Glutamatergic neuron (in vitro differentiated cells): Measurements from ENCODE around the gene EFNA2. TPM values are rescaled to one million over a fixed set of nuclear protein-coding genes. Genes with fewer than 3 reads are reported as not detected.

Source experiments
- DNase-seq: peaks from one replicate; pipeline ENCODE4 v3.0.0; 2022
- H3K27ac Mint-ChIP-seq: one replicate; pipeline ENCODE4 v1.8.0; 2020; ENCODE audit warnings: mild to moderate bottlenecking, mixed read lengths, inconsistent platforms; ENCODE audit not compliant: unreplicated experiment
- H3K27me3 Mint-ChIP-seq: one replicate; pipeline ENCODE4 v1.8.0; 2020; ENCODE audit warnings: mild to moderate bottlenecking, moderate library complexity, mixed read lengths, inconsistent platforms; ENCODE audit not compliant: unreplicated experiment
- H3K36me3 Mint-ChIP-seq: one replicate; pipeline ENCODE4 v1.8.0; 2020; ENCODE audit warnings: mild to moderate bottlenecking, mixed read lengths, inconsistent platforms; ENCODE audit not compliant: unreplicated experiment
- H3K4me1 Mint-ChIP-seq: one replicate; pipeline ENCODE4 v1.8.0; 2020; ENCODE audit warnings: mild to moderate bottlenecking, low read depth, mixed read lengths, inconsistent platforms; ENCODE audit not compliant: unreplicated experiment
- H3K4me3 Mint-ChIP-seq: one replicate; pipeline ENCODE4 v1.8.0; 2020; ENCODE audit warnings: mild to moderate bottlenecking, mixed read lengths, inconsistent platforms; ENCODE audit not compliant: unreplicated experiment
- H3K9me3 Mint-ChIP-seq: one replicate; pipeline ENCODE4 v1.8.0; 2020; ENCODE audit warnings: mild to moderate bottlenecking, moderate library complexity, mixed read lengths, inconsistent platforms; ENCODE audit not compliant: unreplicated experiment
- total RNA-seq: library from RNA; stranded (reverse); fragmentation: NEBNext Ultra II Directional; extraction: Animal tissue kit (Norgen Biotek cat#: 25700); gene quantifications from one replicate; pipeline ENCODE4 v1.2.1, GENCODE V29; 2021; ENCODE audit not compliant: unreplicated experiment
- TF ChIP-seq, protein P1 (sequence below): fragments of 200-600 bp; sonication (generic); IDR thresholded peaks from one replicate; pipeline ENCODE4 v1.5.0; 2021; ENCODE audit not compliant: partially characterized antibody, unreplicated experiment

EFNA2 gene
- total RNA-seq, 1 donor from 2014 or later, result 61.4 TPM

DNA sequence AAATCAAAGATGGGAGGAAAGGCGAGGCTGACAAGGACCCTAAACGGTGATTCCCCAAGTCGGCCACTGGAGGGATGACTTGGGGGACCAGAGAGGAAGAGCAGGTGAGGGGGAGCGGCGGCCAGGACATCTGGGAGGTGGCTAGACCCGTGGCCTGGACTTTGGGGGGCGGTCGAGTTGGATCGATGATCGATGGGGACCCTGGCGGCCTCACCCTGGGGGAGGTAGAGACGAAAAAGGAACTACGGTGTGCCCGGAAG, 24.2 kb upstream of the EFNA2 start:
- no peak for DNase-seq
- peaks cover 16% of the 10 kb centered on the region for H3K27me3 Mint-ChIP-seq
- peak overlapping the region; percentile 43 for H3K27ac Mint-ChIP-seq
- peaks cover 18% of the 10 kb centered on the region for H3K9me3 Mint-ChIP-seq
- TF ChIP-seq, protein P1, sequence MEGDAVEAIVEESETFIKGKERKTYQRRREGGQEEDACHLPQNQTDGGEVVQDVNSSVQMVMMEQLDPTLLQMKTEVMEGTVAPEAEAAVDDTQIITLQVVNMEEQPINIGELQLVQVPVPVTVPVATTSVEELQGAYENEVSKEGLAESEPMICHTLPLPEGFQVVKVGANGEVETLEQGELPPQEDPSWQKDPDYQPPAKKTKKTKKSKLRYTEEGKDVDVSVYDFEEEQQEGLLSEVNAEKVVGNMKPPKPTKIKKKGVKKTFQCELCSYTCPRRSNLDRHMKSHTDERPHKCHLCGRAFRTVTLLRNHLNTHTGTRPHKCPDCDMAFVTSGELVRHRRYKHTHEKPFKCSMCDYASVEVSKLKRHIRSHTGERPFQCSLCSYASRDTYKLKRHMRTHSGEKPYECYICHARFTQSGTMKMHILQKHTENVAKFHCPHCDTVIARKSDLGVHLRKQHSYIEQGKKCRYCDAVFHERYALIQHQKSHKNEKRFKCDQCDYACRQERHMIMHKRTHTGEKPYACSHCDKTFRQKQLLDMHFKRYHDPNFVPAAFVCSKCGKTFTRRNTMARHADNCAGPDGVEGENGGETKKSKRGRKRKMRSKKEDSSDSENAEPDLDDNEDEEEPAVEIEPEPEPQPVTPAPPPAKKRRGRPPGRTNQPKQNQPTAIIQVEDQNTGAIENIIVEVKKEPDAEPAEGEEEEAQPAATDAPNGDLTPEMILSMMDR, result peak; percentile 33
- H3K36me3 Mint-ChIP-seq, result no peaks in the 10 kb centered on the region
- H3K4me1 Mint-ChIP-seq, result peaks cover 30% of the 10 kb centered on the region
- peak overlapping the region; percentile 85 for H3K4me3 Mint-ChIP-seq

DNA sequence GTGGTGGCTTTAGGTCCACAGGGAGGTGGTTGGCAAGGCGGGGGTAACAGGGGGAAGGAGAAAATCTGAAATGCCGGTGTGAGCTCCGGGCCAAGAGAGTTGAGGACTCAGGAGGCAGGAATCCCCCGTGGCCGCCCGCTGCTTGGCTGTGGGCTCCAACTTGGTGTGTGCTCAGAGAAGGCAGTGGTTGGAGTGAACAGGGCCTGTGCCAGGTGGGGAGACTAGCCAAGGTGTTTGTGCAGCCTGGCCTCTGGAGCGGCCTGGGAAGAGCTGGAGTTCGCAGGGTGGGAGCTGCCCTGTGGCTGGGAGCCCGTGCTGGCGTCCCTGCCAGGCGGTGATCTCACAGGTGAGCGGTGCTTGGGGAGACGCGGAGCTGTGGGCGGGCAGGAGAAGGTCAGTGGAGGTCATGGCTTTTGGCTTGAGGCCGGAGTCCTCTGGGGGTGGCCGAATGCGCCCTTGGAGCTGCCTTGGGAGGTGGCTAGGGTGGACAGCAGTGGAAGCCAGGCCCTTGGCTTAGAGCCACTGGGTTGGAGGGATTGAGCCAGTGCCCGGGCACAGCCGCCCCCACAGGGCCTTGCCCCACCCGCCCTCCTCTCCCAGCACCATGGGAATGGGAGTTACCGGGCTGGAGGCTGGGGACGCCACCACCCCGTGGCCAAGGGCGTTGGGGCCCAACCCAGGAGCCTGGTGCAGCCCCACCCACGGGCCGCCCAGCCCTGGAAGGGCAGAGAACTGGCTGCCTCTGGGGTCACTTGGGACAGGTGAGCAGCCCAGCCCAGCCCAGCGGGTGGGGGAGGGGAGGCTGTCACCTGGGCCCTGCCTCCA, 23.7 kb upstream of the EFNA2 start:
- TF ChIP-seq, protein P1, result no peak
- H3K4me1 Mint-ChIP-seq, result peaks cover 30% of the 10 kb centered on the region
- no peak for DNase-seq

DNA sequence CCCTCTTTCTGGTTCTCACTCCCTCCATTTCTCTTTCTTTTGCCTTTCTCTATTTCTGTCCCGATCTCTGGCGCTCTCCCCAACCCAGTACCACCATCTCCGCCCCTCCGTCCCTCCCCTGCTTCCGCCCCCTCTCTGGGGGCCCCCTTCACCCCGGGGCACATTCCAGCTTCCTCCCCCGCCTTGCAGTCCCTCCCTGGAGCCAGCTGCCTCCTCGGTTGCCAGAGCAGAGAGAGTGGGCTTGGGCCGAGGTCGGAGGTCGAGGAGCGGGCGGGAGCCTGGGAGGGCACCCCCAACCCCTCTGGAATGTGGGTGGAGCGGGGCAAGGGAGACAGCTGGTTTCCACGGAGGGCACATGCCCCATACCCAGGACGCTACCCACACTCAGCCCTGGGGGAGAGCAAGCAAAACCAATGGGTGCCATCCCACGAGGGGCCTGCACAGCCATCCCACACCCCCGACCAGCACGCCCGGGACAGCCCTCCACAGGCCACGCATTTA, 23.0 kb upstream of the EFNA2 start:
- peaks cover 13% of the 10 kb centered on the region for H3K9me3 Mint-ChIP-seq
- H3K4me1 Mint-ChIP-seq, result peaks cover 30% of the 10 kb centered on the region
- TF ChIP-seq, protein P1, result no peak
- no peak overlapping the region for H3K27ac Mint-ChIP-seq
- H3K4me3 Mint-ChIP-seq, result no peak overlapping the region
- peaks cover 12% of the 10 kb centered on the region for H3K27me3 Mint-ChIP-seq
- DNase-seq, result no peak
- no peaks in the 10 kb centered on the region for H3K36me3 Mint-ChIP-seq

More for the DNA sequence above, 23.7 kb upstream of the EFNA2 start:
- H3K27me3 Mint-ChIP-seq, result peaks cover 16% of the 10 kb centered on the region
- H3K27ac Mint-ChIP-seq, result peak overlapping the region; percentile 43
- no peaks in the 10 kb centered on the region for H3K36me3 Mint-ChIP-seq
- peaks cover 18% of the 10 kb centered on the region for H3K9me3 Mint-ChIP-seq
- peak overlapping the region; percentile 85 for H3K4me3 Mint-ChIP-seq

DNA sequence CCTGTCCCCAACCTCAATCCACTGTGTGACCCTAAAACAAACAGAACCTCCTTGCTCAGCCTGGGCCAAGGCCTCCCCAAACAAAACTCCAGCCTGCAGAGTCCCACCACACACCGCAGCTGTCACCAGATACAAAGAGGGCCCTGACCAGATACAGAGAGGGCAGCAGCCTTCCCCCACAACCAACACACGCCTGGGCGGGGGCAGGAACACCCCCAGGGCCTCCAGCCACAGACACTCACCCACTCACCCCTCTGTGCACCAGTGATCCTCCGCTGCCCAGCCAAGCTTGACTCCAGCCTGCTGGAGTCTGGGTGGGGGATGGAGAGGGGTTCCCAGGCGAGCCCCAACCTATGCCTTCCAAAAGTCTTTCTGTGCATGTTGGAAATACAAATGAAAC, 22.5 kb upstream of the EFNA2 start:
- H3K4me3 Mint-ChIP-seq, result peak overlapping the region; percentile 57
- H3K4me1 Mint-ChIP-seq, result peaks cover 27% of the 10 kb centered on the region
- no peak overlapping the region for H3K27ac Mint-ChIP-seq
- H3K27me3 Mint-ChIP-seq, result peaks cover 11% of the 10 kb centered on the region
- H3K9me3 Mint-ChIP-seq, result peaks cover 12% of the 10 kb centered on the region
- TF ChIP-seq, protein P1, result no peak
- no peak for DNase-seq
- no peaks in the 10 kb centered on the region for H3K36me3 Mint-ChIP-seq
